GM21528 (cell line): ENCODE measurements around the gene DAB1.

Experiments
- ATAC-seq: cut with Tn5 transposase; IDR thresholded peaks from one replicate; pipeline ENCODE4 v1.9.1; 2021; ENCODE audit warnings: mild to moderate bottlenecking, moderate library complexity; ENCODE audit not compliant: unreplicated experiment, low FRiP score

The DAB1 gene

DNA sequence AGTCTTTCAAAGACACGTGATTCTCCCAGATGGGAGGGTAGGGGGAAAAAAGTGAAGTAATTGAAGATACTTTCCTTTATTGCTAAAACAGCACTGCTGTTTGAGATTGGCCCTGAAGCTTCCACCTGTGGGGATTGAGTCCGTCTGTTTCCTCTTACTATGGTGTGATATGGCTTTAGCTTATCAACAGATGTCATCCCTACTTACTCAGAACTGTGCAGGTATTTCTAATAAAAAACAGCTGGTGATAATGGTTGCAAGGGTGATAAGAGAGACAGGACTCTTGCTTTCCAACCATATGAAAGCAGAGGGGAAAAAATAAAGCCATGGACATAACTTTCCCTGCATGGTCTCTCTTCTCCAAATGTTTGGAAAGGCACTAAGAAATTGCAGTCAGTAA lies 416.4 kb downstream of the DAB1 start:
- ATAC-seq, result no peak

GRCh38 chr1:57003398-57004139 lies 420.3 kb downstream of the DAB1 start:
- no peak for ATAC-seq

DNA sequence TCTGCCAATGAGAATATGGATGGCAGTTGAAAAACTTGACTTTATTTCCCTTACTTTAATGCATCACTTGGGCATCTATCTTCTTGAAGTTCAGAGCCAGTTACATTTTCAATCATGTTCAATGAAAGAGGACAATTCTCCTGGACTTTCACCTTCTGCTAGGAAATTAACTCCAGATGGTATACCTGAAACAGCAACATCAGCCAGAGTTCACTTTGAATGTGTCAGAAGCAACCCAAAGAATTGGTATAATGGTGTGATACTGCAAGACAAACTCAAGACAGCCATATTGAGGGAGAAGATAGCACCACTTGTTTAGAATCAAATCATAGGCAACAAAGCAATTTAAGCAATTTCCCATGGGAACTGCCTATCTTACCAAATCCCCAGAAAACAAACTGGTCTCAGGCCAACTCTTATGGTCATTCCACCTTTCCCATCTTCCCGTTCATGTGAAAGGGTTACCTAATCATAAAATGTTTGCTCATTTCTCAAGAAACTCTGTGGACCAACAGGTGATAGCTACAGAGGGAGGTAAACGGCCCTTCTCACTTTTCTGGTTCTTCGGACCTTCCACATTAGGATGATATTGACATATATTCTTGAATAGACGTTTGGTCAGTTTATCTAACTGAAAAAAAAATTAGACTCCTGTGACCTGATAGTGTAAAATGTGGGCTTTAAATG lies 428.3 kb downstream of the DAB1 start:
- ATAC-seq, result no peak

GRCh38 chr1:56993475-56993874 lies 430.4 kb downstream of the DAB1 start:
- ATAC-seq, result no peak

- ATAC-seq, result no peak
These were observed 431.3 kb downstream of the DAB1 start for GRCh38 chr1:56992318-56993125.

GRCh38 chr1:56991576-56991975 lies 432.3 kb downstream of the DAB1 start:
- no peak for ATAC-seq

DNA sequence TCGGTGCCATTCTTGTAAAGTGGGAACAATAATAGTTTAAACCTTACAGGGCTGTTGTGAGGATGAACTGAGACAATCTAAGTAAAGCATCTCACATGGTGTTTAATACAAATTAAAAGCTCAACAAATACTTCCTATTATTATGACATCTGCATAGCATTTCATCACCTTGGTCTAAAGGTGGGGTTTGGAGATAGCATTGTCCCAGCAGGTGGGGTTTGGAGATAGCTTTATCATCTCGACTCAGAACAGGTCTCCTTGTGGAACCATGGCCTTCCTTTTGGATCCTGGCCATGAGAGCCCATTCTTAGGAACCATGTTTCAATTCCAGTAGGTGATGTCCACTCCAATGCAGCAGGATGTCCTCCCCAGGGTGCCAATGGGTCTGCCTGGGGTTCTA lies 437.5 kb downstream of the DAB1 start:
- ATAC-seq, result no peak

GRCh38 chr1:56985857-56986256 lies 438.0 kb downstream of the DAB1 start:
- ATAC-seq, result no peak

- ATAC-seq, result no peak
These were observed 440.4 kb downstream of the DAB1 start for GRCh38 chr1:56983484-56983883.

DNA sequence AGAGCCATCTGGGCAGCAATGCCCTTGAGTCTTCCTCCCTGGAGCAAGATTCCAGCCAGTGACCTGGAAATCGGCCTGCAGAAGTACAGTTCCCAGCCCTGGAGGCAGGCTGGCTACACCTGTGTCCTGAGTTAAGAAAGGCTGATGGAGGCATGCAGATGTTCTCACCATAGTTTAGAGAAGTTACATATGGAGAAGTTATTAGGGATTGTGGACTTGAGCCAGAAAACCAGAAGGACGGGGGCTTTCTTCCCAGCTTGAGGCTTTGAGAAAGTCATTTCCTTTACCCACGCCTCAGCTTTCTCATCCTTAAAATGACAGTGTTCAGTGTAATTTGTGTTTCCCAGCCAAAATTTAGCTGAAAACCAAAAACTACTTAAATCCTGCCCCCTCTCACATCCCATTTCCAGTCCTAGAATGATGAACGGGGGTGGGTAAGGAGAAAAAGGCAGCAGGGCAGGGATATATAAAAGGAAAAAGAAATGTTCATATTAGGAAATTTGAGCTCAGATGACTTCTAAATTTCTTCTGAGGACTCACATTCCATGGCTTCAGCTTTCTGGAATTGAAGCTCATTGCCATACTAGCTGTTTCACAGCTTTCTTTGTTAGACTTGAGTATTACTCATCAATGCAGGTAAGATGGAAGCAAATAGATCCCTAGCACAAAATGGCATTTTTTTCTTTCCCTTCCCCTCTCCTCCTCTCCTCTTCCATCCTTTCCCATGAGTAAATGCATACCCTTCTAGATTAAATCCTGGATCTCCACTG lies 443.7 kb downstream of the DAB1 start:
- ATAC-seq, result no peak

- ATAC-seq, result no peak
These were observed 445.0 kb downstream of the DAB1 start for GRCh38 chr1:56978819-56979218.

DNA sequence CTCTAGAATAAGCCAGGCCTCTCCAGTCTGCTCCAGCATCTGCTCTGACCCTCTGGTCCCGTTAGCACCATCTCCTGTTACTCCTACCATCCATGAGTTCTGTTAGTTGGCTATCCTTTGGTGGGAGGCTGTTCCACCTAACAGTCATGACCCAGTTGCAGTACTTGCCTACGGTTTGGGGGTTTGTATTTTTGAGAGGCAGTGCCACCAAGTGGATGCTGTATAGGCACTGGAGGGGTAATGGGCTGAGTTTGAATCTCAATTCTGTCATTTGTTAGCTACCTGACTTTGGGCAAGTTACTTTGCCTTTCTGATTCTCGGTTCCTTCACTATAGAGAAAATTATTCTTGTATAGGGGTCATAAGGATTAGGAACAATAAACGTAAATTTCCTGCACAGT lies 445.9 kb downstream of the DAB1 start:
- ATAC-seq, result no peak

DNA sequence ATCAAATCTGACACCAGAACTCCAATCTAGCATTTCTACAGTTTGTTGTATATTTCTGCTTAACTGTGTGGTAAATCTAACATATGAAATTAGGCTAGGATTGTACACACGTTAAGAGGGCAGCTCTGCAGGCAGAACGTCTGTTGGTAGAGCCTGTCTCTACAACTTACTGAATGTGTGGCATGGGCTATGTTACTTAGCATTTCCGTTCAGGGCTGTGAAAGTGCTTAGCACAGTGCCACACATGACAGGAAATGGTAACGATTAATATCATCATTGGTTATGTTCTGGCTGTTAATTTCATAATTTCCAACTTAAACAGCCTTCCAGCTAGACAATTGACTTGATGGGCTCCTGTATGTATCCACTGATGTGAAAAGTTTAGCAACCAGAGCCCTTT lies 448.4 kb downstream of the DAB1 start:
- no peak for ATAC-seq

- no peak for ATAC-seq
These were observed 449.7 kb downstream of the DAB1 start for GRCh38 chr1:56973923-56974742.

DNA sequence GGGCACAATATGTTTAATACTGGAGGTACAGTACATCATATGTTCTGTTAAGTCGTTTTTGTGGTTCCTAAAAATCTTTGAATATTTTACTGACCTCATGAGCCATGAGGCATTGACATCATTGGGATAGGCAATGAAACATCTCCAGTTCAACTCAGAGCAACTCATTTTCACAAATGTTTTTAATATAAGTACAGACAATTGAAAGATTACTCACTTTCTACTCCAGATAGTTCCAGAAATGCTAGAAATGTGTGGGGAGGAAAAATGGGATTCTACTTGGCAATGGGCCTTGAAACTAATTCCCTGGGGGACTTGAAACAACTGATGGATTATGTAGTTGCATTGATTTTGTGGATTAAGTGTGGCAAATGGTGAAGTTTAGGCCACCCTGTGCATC lies 450.9 kb downstream of the DAB1 start:
- ATAC-seq, result no peak

DNA sequence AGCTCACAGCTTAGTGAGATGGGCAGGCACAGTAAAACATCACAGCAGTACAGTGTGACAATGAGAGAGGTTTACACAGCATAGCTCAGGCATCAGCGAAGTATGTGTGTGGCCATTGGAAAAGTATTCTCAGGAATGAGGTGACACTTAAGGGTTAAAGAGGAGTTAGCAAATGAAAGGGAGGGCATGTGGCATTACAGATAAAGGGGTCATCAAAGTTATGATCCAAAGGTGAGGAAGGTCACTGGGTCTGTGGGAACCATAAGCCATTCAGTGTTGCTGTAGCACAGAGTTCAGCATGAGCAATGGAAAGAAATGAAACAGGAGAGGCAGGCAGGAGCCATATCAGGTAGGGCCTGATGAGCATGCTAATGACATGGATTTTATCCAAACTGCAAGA lies 453.6 kb downstream of the DAB1 start:
- no peak for ATAC-seq

- ATAC-seq, result no peak
These were observed 454.9 kb downstream of the DAB1 start for GRCh38 chr1:56968878-56969495.

DNA sequence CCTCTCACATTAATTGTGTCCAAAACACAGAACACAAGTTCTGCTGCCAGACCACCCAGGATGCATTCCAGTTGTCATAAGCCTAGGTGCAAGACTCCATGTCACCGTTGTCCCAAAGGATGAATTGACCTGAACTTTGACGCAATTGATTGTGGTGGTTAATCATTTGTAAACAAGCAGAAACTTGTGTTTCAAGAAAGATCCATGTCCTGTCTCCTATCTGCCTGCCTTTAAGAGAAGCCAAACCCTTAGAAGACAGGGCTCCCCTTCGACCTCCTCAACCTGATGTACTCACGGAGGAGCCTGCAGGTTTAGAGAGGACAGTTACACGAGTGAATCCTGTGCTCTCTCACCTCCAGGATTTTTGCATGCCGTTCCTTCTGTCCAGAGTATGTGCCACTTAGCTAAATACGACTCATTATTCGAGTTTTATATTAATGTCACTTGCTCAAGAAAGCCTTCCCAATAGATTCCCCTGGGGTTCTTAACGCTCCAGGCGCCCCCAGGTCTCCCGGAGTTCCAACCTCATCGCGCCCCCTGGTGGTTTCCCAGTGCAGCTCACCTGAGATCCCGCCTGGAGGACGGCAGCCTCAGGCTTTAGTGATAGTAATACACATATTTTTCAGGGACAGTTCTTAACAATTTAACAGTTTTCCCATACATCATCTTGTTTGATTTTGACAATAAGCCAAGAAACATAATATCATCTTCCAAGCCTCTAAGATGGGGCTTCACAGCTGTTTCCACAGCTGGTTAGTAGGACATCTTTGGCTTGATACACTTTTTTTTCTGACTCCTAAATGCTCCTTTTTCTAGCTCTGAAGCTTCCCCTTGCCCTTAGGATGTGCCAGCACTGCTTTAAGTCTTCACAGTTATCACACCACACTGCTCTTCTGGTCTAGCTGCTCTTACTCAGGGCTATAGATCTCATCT lies 455.7 kb downstream of the DAB1 start:
- no peak for ATAC-seq
